GM18519 (cell line): Measurements from ENCODE around the gene SRGAP2C.
"Not testable (repeated sequence)": the region's sequence is repeated elsewhere in the genome, so short reads cannot be mapped to it uniquely, and the experiment has no call there.

Experiments used
- ATAC-seq: cut with Tn5 transposase; IDR thresholded peaks from one replicate; pipeline ENCODE4 v1.9.1; 2021; ENCODE audit warnings: mild to moderate bottlenecking, moderate library complexity; ENCODE audit not compliant: unreplicated experiment, low FRiP score

Gene SRGAP2C

DNA sequence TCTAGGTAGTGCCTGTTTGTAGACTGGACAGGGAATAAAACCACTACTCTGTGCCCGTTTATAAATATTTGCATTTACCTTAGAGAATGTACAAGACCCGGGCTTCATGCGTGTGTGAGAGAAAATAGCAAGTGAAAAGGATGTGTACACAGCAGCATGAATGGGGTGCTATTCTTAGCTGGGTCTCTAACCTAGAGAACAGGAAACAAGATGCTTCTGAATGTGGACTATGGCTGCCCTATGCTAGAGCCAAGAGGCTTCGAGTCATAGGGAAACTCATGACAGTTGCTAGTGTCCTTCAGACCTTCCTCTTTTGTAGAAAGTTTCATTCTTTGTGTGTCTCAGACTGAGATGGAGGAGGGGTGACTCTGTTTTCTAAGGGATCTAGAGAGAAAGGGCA lies 39.9 kb downstream of the SRGAP2C start:
- ATAC-seq = peak; percentile 96

DNA sequence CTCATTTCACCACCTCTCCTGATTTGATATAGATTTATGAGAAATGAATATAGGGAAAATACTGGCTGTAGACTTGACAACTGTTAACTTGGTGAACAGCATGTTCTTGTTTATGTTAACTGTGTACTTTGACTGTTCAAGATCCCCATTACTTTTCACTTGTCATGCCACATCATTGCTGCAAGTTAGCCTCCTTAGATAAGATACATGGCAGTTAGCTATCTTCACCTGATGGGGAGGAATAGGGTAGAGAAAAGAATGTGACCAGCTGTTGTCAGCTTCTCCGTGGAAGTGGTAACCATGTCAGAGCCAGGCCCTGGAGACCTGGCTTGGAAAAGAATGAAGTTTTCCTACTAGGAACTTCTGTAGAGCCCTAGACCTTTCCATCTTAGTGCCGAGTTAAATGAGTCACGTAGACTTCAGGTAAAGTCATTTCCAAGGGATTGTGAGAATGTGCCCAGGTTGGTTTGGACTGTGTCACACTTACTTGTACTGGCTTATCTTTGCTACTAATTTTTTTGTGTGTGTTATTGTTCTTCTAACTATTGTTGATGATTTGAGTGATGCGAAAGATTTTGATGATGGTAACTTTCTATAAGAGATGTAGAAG lies 41.6 kb downstream of the SRGAP2C start:
- ATAC-seq = not testable (repeated sequence)

DNA sequence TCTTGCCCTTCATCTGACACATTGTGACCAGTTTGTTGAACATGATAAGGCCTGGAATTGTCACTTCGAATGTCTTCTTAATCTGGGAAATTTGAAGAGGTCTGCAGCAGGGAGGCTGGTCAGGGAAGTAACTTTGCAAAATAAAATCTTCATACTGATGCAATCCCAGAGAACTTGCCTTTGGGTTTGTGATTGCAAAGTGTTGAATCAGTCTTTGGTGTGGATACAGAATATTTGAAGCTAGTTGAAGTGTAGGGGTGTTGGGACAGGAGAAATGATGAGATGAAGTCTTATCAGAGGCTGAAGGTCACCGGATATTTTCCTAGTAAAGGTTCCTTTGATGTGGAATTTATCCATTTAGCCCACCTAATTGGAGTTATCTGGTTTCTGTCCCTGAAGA lies 42.1 kb downstream of the SRGAP2C start:
- not testable (repeated sequence) for ATAC-seq

DNA sequence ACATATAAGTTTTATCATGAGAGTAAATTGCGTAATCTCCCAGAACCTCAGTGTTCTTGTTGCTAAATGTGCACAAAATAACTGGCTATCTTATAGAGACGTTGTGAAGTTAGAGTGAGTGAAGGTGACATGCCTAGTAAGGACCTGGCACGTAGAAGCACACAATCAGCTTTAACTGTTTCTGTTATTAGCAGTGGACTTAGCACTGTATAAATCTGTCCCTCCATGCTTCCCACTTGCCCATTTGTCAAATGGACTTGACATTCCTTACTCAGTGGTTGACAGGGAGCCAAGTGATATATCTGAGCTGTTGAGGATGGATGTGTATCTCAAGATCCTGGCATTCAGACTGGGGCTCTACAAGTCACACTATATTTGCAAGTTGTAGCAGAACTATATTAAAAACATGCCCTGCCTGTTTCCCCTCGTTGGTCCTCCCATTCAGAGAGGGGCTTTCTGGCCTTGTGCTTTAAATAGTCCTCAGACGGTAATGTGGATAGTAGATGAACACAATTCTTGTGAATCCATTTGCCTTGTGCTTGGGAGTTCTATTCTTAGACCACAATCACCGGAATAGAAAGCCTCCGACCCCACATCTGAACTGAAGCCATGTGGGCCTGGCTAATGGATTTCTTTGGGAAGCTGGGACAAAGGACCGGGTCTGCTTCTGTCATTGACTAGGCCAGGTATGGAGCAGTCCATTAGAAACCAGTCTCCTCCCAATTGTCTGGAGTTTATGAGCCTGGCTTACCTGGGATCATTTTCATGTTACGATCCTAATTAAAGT lies 43.0 kb downstream of the SRGAP2C start:
- not testable (repeated sequence) for ATAC-seq

DNA sequence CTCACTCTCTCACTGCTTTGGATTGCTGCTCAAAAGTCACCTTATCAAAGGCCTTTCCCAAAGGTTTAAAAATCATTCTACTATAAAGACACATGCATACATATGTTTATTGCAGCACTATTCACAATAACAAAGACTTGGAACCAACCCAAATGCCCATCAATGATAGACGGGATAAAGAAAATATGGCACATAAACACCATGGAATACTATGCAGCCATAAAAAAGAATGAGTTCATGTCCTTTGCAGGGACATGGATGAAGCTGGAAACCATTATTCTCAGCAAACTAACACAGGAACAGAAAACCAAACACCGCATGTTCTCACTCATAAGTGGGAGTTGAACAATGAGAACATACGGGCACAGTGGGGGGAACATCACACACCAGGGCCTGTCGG lies 45.9 kb downstream of the SRGAP2C start:
- ATAC-seq = not testable (repeated sequence)

DNA sequence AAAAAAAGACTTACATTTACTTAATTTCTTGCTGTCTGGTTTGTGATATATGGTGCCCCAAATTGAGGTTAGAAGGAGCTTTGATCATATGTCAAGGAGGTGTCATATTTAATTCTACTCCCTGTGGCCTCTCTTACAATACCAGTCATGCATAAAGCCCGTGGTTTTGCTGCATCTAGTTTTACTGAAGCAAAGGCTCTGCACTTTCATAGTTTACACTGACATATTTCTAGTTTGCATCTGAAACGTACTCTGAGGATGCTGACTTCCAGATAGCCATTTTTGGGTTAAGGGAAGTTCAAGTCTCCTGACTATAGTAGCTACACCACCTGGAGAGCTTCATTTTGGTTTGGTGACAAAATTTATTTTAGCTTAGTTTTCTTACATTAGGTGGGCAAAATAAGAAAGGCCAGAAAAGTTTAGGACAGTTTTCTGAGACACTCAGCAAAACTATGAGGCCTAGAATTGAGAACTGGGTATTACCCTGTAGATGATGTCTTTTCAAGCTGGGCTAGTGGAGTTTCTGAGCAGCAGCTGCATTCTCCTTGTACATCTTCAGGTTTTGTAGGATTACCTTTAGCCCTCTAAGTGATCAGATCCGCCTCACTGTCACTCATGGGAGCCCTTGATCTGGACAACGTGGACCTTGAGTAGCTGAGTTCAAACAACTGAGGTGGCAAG lies 47.8 kb downstream of the SRGAP2C start:
- peak; percentile 75 for ATAC-seq

DNA sequence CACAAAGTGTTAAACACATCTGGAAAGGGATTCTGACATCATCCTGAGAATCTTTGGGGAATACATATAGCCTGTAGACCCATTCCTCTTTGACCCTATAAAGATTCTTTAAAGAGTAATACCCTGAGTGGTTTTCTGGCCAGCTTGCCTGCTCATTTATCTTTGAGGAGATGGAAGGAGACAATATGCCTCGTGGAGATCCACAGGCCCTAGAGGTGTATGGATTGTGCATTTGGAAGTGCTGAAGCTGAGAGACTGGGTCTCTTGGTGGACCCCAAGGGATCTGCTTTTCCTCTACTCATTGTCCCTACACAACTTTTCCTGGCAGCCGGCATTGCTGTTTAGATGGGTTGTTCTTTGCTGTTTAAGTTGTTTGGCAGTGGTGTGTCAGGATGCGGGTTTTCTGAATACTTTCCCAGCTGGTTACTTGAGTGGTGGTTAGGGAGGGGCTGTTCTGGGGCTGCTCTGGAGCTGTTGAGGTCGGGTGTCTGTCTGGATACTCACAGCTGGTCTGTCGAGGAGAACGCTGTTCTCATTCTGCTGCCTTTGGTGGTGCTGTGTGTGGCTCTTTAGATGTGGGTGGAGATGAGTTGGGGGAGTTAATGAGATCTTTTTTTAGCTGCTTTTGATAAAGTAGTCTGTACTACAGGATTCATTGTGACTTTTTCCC lies 49.5 kb downstream of the SRGAP2C start:
- ATAC-seq = not testable (repeated sequence)

DNA sequence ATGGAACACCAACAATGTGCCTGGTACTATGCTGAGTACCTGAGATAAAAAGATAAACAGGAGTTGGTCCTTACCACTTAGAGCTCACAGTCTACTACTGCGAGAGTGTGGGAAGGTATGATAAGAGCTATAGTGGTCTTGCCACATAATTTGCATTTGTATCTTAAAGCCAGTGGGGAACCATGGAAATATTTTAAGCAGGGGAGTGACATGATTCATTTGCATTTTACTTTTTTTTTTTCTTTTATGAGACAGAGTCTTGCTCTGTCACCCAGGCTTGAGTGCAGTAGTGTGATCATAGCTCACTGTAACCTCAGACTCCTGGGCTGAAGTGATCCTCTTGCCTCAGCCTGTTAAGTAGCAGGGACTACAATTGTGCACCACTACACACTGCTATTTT lies 53.6 kb downstream of the SRGAP2C start:
- peak; percentile 95 for ATAC-seq

DNA sequence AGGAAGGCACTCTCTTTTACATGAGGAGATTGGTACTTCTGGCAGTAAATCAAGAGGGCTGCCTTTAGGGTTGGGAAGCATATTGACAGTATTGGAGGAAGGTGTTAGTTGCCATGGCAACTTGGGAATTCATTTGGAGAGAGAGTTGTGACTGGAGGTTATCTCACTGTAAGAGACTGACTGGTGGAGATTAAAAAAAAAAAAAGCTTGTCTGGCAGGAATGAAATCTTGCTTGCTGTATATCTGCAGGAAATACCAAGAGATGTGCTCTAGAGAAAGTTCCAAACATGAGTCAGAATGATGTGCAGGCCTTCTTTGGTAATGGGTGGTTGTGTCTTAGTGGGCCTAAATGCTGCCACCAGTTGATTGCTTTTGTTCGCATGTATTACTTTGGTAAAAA lies 59.1 kb downstream of the SRGAP2C start:
- ATAC-seq = not testable (repeated sequence)

DNA sequence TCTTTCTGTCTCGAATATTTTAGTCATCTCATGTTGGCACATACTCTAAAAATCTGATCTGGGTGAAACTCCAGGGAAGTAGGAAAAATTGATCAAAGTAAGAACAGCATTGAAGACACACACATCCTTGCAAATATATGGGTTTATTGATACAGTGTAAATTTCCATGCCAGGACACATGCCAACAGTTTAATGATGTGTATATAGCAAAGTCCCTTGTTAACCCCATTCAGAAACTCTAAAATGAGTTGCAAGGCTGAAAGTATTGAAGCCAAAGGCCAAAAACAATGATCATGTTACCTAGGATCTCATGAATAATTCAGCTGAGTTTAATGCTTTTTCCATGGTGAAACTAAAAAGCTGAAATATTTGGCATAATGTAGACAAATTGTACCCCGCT lies 61.6 kb downstream of the SRGAP2C start:
- not testable (repeated sequence) for ATAC-seq

DNA sequence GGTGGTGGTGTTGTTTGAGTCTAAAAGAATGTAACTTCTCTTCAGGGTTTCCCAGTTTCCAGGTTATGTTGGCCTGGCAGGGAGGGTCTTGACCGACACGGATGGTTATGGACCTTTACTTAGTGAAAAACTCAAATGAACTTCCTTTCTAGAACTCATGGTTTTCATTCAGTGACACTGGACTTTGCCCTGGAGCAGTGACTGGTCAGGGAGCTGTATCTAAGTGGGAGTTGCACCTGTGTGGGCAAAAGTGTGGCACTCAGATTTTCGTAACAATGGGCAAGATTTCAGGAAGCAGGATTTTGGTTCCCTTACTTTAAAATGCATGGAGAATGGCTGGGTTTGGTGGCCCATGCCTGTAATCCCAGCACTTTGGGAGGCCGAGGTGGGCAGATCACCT lies 67.9 kb downstream of the SRGAP2C start:
- ATAC-seq = not testable (repeated sequence)

DNA sequence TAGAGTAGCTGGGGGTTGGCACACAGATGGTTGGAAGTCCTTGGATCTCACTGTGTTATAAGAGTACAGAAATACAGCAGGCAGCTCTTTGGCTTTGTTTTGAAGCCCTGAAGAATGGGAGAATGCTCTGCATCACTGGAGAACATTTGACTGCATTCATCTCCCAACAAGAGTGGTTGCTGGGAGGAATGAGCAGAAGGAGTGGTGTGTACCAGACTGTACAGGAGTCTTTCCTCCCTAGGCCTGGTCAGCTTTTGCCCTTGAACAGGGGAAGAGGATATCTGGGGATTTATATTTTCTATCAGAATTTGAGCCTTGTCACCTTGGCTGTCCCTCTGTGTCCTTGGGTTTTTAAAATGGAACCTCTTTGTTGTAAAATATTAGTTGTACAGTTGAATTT lies 69.8 kb downstream of the SRGAP2C start:
- ATAC-seq = not testable (repeated sequence)

DNA sequence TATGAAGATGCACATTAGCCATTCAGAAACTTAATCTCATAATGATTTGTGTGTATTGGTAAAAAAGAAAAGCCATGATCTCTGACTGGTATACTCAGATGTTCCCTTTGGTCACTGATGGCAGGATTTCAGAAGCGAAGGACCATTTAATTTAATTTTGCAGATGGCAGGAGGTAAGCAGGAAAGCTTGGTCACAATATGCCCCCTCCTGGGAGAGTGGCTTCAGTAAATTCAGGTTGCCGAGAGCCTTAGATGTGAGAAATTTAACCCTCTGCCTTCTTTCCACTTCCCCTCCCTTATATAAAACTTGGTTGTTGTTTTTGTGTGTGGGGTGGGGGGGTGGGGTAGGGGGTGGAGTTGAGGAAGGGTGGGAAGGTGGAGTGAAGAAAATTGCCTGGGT lies 72.9 kb downstream of the SRGAP2C start:
- ATAC-seq = not testable (repeated sequence)

DNA sequence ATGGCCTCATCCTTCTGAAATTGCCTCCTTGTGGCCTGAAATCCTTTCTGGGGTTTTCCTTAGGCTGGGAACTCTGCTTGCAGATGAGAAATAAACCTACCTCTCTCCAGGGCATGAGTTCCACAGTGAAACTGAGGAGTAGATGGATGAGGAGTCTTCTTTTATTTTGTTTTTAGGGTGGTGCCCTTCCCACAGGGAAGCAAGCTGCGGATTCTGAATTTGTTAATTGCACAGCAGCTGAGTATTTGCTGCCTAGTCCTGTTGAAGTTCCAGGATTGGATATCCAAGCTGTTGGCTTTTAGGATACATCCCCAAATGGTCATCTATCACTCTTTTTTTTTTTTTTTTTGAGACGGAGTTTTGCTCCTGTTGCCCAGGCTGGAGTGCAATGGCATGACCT lies 73.4 kb downstream of the SRGAP2C start:
- not testable (repeated sequence) for ATAC-seq

DNA sequence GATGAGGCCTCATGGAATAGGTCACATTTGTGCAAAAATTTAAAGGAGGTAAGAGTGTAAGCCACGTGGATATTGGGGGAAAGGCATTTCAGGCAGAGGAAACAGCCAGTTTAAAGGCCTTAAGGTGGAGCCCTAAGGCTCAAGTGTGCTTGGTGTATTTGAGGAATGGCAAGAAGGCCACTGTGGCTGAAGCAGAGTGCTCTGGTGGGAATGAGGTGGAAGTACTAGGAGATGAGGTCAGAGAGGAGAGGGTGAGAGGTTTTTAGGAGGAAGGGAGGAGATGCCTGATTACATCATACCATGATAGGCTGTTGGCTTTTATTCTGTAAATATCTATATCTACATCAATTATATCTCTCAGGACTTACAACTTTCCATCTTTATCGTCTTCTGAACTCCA lies 75.4 kb downstream of the SRGAP2C start:
- not testable (repeated sequence) for ATAC-seq

DNA sequence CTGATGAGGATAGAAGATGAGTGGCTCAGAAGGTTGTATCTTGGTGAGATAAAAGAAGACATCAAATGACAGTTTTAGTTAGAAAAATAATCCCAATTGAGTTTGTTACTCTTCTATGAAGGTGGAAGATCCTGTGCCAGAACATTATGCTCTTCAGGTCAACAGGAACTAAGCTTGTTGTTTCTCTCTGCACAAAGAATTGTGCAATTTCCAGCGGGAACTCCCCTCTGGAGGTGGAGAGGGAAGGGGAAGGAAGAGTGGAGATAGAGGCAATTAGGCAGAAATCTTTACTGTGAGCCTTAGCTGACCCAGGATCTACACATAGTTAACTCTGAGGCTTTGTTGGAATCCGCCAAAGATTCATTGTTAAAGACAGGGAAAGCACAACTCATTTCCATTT lies 77.4 kb downstream of the SRGAP2C start:
- ATAC-seq = not testable (repeated sequence)

DNA sequence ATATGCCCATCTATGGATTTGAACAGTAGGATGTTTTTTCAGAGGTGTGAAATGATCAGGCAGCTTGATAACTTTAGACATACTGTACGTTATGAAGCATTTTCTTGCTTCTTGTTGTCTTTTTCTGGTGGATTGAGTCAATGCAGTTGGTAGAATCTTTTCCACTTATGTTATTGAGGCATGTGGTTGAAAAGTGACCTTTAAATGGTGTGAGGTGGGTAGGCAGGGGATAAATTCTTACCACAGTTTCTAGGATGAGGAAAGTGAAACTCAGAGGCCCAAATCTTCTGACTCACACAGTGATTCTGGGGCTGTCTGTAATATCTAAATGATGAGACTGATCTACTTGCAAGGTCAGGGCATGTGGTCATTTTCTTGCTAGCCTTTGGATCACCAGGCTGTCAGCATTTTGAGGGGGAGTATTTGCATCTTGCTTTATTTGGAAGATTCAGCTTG lies 79.0 kb downstream of the SRGAP2C start:
- peak; percentile 59 for ATAC-seq

DNA sequence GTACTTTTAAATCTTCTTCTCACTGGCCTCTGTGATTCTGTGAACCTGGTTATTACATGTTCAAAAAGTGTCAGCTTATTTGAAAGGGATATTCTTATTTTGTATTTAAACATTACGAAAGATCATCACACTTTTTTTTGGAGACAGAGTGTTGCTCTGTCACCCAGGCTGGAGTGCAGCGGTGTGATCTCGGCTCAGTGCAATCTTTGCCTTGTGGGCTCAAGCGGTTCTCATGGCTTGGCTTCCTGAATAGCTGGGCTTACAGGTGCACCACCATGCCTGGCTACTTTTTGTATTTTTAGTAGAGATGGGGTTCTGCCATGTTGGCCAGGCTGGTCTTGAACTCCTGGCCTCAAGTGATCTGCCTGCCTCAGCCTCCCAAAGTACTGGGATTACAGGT lies 82.3 kb downstream of the SRGAP2C start:
- ATAC-seq = not testable (repeated sequence)

DNA sequence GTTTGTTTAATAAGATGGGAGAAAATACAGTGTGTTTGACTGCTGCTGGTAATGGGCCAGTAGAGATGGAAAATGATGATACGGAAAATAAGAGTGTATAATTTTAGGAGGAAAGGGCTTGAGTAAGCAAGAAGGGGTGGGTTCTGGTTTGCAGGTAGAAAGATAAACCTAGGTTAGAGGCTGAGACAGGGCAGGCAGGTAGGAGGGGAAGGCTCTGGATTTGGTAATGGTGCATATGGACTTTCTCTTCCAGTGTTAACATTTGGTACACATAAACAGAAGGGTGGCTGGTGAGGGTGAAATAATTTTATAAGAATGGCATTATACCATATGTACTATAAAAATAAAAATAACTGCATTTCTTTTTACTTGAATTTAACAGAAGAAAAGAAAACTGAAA lies 84.5 kb downstream of the SRGAP2C start:
- not testable (repeated sequence) for ATAC-seq

DNA sequence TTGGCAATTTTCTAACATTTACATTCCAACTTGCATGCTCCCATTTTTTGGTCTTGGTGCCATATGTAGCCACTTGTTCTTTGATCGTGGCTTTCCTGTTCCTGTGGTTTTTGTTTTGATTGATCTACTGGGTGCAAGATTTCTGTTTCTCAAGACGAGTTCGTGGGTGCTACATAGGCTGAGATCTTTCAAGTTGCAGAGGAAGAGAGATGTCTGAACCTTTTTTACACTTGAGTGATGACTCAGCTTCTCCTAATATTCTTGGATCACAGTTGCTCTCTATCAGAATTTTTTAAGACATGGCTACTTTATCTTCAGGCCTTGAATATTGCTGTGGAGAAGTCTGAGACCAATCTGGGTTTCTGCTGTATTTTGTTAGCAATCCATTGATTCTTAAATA lies 85.2 kb downstream of the SRGAP2C start:
- not testable (repeated sequence) for ATAC-seq
